Trophoblast cell (in vitro differentiated cells and primary cell): Measurements from ENCODE around the gene IL6R.
A peak's percentile ranks its signal among the peaks of the same experiment; 100 is the strongest.

Experiments
- DNase-seq, 2 donors: peaks; one replicate each; pipeline ENCODE4 v3.0.0-alpha.2; 2016
- H2AFZ ChIP-seq: 2 replicates; pipeline ENCODE4 v1.6.1; 2013; ENCODE audit warnings: low read length, moderate library complexity, mild to moderate bottlenecking; ENCODE audit not compliant: insufficient read depth, poor library complexity
- H2AK5ac ChIP-seq: 2 replicates; pipeline ENCODE4 v1.6.1; 2013; ENCODE audit warnings: mild to moderate bottlenecking, low read length
- H2BK120ac ChIP-seq: 2 replicates; pipeline ENCODE4 v1.6.1; 2013; ENCODE audit warnings: low read length, mild to moderate bottlenecking, moderate library complexity; ENCODE audit not compliant: insufficient read depth, poor library complexity
- H2BK12ac ChIP-seq: 2 replicates; pipeline ENCODE4 v1.6.1; 2013; ENCODE audit warnings: mild to moderate bottlenecking, low read length, moderate library complexity
- H2BK5ac ChIP-seq: 2 replicates; pipeline ENCODE4 v1.6.1; 2013; ENCODE audit warnings: low read length, low read depth, moderate library complexity, mild to moderate bottlenecking; ENCODE audit not compliant: poor library complexity
- H3K14ac ChIP-seq: 2 replicates; pipeline ENCODE4 v1.6.1; 2013; ENCODE audit warnings: mild to moderate bottlenecking, low read length
- H3K18ac ChIP-seq: 2 replicates; pipeline ENCODE4 v1.6.1; 2013; ENCODE audit warnings: mild to moderate bottlenecking, low read length
- H3K23ac ChIP-seq: 2 replicates; pipeline ENCODE4 v1.6.1; 2013; ENCODE audit warnings: low read length
- H3K27ac ChIP-seq: 2 replicates; pipeline ENCODE4 v1.5.1; 2013; ENCODE audit warnings: low read depth, mild to moderate bottlenecking, inconsistent platforms, low read length, moderate library complexity
- H3K27me3 ChIP-seq: 2 replicates; pipeline ENCODE4 v1.6.1; 2013; ENCODE audit warnings: inconsistent platforms, mild to moderate bottlenecking, low read length, moderate library complexity; ENCODE audit not compliant: insufficient read depth
- H3K36me3 ChIP-seq, 2 experiments: 1 replicate in 1 of 2; 2 replicates in 1 of 2; pipeline ENCODE4 v1.6.1; 2013; ENCODE audit warnings: low read length in 2 of 2, mild to moderate bottlenecking in 2 of 2, moderate library complexity in 1 of 2; ENCODE audit not compliant: insufficient read depth in 2 of 2, control insufficient read depth in 1 of 2
- H3K4ac ChIP-seq: 2 replicates; pipeline ENCODE4 v1.6.1; 2013; ENCODE audit warnings: low read depth, mild to moderate bottlenecking, low read length, moderate library complexity
- H3K4me1 ChIP-seq, 2 experiments: 1 replicate in 1 of 2; 2 replicates in 1 of 2; pipeline ENCODE4 v1.6.1; 2013; ENCODE audit warnings: low read length in 2 of 2, mild to moderate bottlenecking in 2 of 2, moderate library complexity in 1 of 2; ENCODE audit not compliant: insufficient read depth in 2 of 2, control insufficient read depth in 1 of 2
- H3K4me2 ChIP-seq: 2 replicates; pipeline ENCODE4 v1.6.1; 2013; ENCODE audit warnings: inconsistent platforms, mild to moderate bottlenecking, low read length, moderate library complexity
- H3K4me3 ChIP-seq: 2 replicates; pipeline ENCODE4 v1.5.1; 2013; ENCODE audit warnings: mild to moderate bottlenecking, low read depth, low read length, inconsistent platforms
- H3K79me1 ChIP-seq: one replicate; pipeline ENCODE4 v1.6.1; 2013; ENCODE audit warnings: low read length
- H3K79me2 ChIP-seq: 2 replicates; pipeline ENCODE4 v1.6.1; 2013; ENCODE audit warnings: low read length, mild to moderate bottlenecking; ENCODE audit not compliant: control insufficient read depth, insufficient read depth, poor library complexity
- H3K9ac ChIP-seq: 2 replicates; pipeline ENCODE4 v1.6.1; 2013; ENCODE audit warnings: mild to moderate bottlenecking, low read length
- H3K9me3 ChIP-seq: 2 replicates; pipeline ENCODE4 v1.6.1; 2013; ENCODE audit warnings: low read depth, mild to moderate bottlenecking, control low read depth, inconsistent platforms, low read length; ENCODE audit not compliant: insufficient read depth
- H4K12ac ChIP-seq: 2 replicates; pipeline ENCODE4 v1.6.1; 2013; ENCODE audit warnings: low read depth, mild to moderate bottlenecking, low read length, moderate library complexity
- H4K8ac ChIP-seq: 2 replicates; pipeline ENCODE4 v1.6.1; 2013; ENCODE audit warnings: low read depth, mild to moderate bottlenecking, low read length, moderate library complexity
- H4K91ac ChIP-seq: one replicate; pipeline ENCODE4 v1.6.1; 2013; ENCODE audit warnings: low read depth, mild to moderate bottlenecking, low read length, moderate library complexity
- WGBS: extraction: QIAGEN DNeasy Blood & Tissue Kit; methylation state at CpG from one replicate; pipeline ENCODE4 v1.1.7; 2013; ENCODE audit warnings: missing lambda C conversion rate; ENCODE audit not compliant: insufficient read length, insufficient coverage; ENCODE audit errors: extremely low coverage; 5-methylcytosine and 5-hydroxymethylcytosine counted together

Gene IL6R

DNA sequence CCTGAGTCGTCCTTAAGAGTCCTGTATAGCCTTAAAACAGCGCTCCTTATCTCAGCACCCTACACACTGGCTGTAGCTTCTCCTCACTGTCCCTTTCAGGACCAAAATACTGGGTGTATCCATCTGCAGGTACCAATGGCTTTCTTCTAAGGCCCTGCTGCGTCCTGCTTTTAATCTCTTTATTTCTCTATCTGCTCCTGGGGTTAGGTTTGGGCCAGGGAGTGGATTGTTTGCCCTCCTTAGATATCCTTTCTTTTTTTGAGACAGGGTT lies 12.1 kb downstream of the IL6R start:
- no peak overlapping the region for H2AFZ ChIP-seq
- no peak overlapping the region for H3K18ac ChIP-seq
- H3K27ac ChIP-seq = no peak overlapping the region
- no peak overlapping the region for H3K9ac ChIP-seq
- H2BK12ac ChIP-seq = no peak overlapping the region
- no peak for DNase-seq
- no peaks in the 10 kb centered on the region for H3K79me1 ChIP-seq
- no peak overlapping the region for H4K12ac ChIP-seq
- H3K27me3 ChIP-seq = no peaks in the 10 kb centered on the region
- H3K23ac ChIP-seq = no peak overlapping the region
- no peak overlapping the region for H3K14ac ChIP-seq
- H3K4me3 ChIP-seq = no peak overlapping the region
- no peak overlapping the region for H3K4me2 ChIP-seq
- H2BK5ac ChIP-seq = no peak overlapping the region
- no peak overlapping the region for H2BK120ac ChIP-seq
- H3K36me3 ChIP-seq = no peaks in the 10 kb centered on the region
- no peak overlapping the region for H4K91ac ChIP-seq
- no peak overlapping the region for H2AK5ac ChIP-seq
- no peak overlapping the region for H3K4ac ChIP-seq
- no CpG with 5 or more reads among the region's 3 CpGs for WGBS
- no peak overlapping the region for H4K8ac ChIP-seq
- H3K79me2 ChIP-seq = no peaks in the 10 kb centered on the region
- no peaks in the 10 kb centered on the region for H3K4me1 ChIP-seq
- no peaks in the 10 kb centered on the region for H3K9me3 ChIP-seq

DNA sequence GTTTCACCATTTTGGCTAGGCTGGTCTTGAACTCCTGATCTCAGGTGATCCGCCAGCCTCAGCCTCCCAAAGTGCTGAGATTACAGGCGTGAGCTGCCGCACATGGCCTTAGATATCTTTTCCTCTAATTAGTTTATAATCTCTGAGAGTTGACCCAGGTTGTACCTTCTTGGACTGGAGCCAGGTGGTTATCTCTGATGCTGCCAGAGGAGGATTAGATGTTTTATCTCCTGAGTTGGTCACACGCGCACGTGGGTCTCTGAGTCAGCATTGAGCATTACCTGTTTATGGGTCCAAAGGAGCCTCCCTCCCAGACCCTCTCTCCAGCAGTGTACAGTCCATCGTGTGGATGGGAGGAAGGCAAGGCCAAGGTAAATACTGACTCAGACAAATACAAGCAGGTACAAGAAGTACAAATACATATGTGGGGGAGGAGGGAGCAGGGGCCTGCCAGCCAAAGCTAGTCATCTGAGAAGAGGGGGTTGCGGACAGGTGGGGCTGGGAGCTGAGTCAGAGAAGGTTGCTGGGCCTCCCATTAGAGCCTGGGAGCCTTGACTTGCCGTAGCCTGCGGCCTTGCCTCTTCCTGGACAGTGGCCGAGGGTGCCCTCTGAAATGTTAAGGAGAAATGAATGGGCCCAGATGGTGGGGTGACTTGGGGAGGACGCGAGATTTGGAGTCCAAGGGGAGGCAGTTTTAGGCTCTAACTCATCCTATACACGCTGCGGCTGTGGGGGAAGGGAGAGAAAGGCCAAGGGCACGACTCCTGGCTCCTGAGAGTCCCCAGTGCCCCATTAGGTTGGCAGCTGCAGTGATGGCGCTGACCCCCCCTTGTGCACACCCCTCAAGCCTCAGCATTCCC lies 13.1 kb downstream of the IL6R start:
- WGBS = no CpG with 5 or more reads among the region's 17 CpGs
- H4K91ac ChIP-seq = no peak overlapping the region
- H4K12ac ChIP-seq = no peak overlapping the region

DNA sequence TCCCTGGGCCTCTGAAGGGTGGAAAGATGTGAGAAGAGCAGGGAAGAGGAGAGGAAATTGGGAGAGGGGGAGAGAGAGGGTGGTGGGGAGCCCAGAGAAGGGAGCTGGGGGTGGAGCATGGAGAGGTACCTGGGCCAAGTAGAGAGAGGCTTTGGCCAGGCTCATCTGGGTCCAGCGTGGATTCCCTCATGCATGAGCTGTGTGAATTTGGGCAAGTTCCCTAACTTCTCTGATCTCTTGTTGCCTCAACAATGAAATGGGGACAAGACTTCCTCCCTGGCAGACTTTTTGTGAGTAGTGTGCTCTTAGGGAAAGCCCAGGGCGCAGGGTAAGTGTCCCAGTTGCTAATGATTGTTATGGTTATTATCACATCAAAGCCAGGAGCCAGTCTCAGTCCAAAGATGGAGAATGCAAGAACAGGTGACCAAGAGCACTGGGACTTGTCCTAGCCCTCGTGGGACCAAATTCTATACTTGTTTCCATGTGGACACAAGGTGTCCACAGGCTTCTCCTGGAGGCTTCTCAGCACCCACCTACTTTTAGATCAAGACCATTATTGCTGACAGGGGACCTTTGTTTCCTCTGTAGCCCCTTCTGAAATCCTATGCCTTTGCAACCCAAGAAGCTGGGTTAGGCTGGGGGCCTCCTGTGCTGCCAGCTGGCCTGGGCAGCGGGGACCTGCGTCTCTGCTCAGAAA lies 13.9 kb downstream of the IL6R start:
- H3K27ac ChIP-seq = no peak overlapping the region
- no CpG with 5 or more reads among the region's 5 CpGs for WGBS
- no peak overlapping the region for H3K4me3 ChIP-seq
- no peak overlapping the region for H4K12ac ChIP-seq
- H2AK5ac ChIP-seq = no peak overlapping the region
- H2AFZ ChIP-seq = no peak overlapping the region
- no peak overlapping the region for H2BK5ac ChIP-seq
- no peak overlapping the region for H3K9ac ChIP-seq
- H3K14ac ChIP-seq = no peak overlapping the region
- no peak overlapping the region for H2BK120ac ChIP-seq
- no peaks in the 10 kb centered on the region for H3K36me3 ChIP-seq
- no peaks in the 10 kb centered on the region for H3K79me1 ChIP-seq
- H4K8ac ChIP-seq = no peak overlapping the region
- no peak overlapping the region for H3K4me2 ChIP-seq
- no peaks in the 10 kb centered on the region for H3K79me2 ChIP-seq
- no peaks in the 10 kb centered on the region for H3K9me3 ChIP-seq
- no peaks in the 10 kb centered on the region for H3K4me1 ChIP-seq
- no peak overlapping the region for H3K23ac ChIP-seq
- H3K4ac ChIP-seq = no peak overlapping the region
- no peak for DNase-seq
- no peak overlapping the region for H2BK12ac ChIP-seq
- H3K27me3 ChIP-seq = no peaks in the 10 kb centered on the region
- no peak overlapping the region for H4K91ac ChIP-seq
- no peak overlapping the region for H3K18ac ChIP-seq

More for the DNA sequence above, 13.1 kb downstream of the IL6R start:
- H3K4ac ChIP-seq = no peak overlapping the region
- no peaks in the 10 kb centered on the region for H3K79me2 ChIP-seq
- H2BK12ac ChIP-seq = no peak overlapping the region
- no peak overlapping the region for H3K4me3 ChIP-seq
- H3K9ac ChIP-seq = no peak overlapping the region
- H3K14ac ChIP-seq = no peak overlapping the region
- no peak overlapping the region for H2BK5ac ChIP-seq
- no peak overlapping the region for H3K27ac ChIP-seq
- H3K27me3 ChIP-seq = no peaks in the 10 kb centered on the region
- no peak overlapping the region for H2BK120ac ChIP-seq
- H3K23ac ChIP-seq = no peak overlapping the region
- H3K79me1 ChIP-seq = no peaks in the 10 kb centered on the region
- no peaks in the 10 kb centered on the region for H3K4me1 ChIP-seq
- H3K36me3 ChIP-seq = no peaks in the 10 kb centered on the region
- no peak overlapping the region for H3K4me2 ChIP-seq
- no peak overlapping the region for H3K18ac ChIP-seq
- peak overlapping the region; percentile 39 for H2AFZ ChIP-seq
- H4K8ac ChIP-seq = no peak overlapping the region
- no peak for DNase-seq
- H3K9me3 ChIP-seq = no peaks in the 10 kb centered on the region
- no peak overlapping the region for H2AK5ac ChIP-seq

GRCh38 chr1:154419620-154420571 lies 14.8 kb downstream of the IL6R start:
- Histone ChIP-seq H3K4me1 (no peaks in the 10 kb centered on the region), H3K4me2 (no peak overlapping the region)

More at GRCh38 chr1:154419620-154420571, 14.8 kb downstream of the IL6R start:
- Histone ChIP-seq H3K9me3 (no peaks in the 10 kb centered on the region), H3K27me3 (no peaks in the 10 kb centered on the region), H3K79me2 (no peaks in the 10 kb centered on the region), H3K18ac (no peak overlapping the region), H4K12ac (no peak overlapping the region), H4K91ac (no peak overlapping the region), H2AK5ac (no peak overlapping the region), H3K79me1 (no peaks in the 10 kb centered on the region), H3K9ac (no peak overlapping the region), H3K4ac (no peak overlapping the region), H2BK120ac (no peak overlapping the region), H2BK12ac (no peak overlapping the region), H3K23ac (no peak overlapping the region), H3K27ac (no peak overlapping the region), H3K14ac (no peak overlapping the region), H4K8ac (no peak overlapping the region), H2AFZ (no peak overlapping the region), H2BK5ac (no peak overlapping the region), H3K36me3 (no peaks in the 10 kb centered on the region), H3K4me3 (no peak overlapping the region)
- DNase-seq = peak; percentile 19 to 42
- WGBS = no CpG with 5 or more reads among the region's 13 CpGs
